Lung microvascular endothelial cell (primary cell): ENCODE results near the gene UQCRH. TPM values are rescaled to one million over a fixed set of nuclear protein-coding genes. Genes with fewer than 3 reads are reported as not detected.

Experiments used
- DNase-seq, 2 donors: peaks; one replicate each; pipeline versions ENCODE4 v3.0.0 to v3.0.0-alpha.2; 2010; ENCODE audit warnings: low read depth in 2 of 2
- total RNA-seq: library from RNA; depleted of rRNA; stranded (reverse); fragments of >200 nt; gene quantifications from 2 replicates; pipeline ENCODE4 v1.2.1, GENCODE V29; 2014

UQCRH gene
- total RNA-seq: 274 and 399 TPM in 2 replicates

DNA sequence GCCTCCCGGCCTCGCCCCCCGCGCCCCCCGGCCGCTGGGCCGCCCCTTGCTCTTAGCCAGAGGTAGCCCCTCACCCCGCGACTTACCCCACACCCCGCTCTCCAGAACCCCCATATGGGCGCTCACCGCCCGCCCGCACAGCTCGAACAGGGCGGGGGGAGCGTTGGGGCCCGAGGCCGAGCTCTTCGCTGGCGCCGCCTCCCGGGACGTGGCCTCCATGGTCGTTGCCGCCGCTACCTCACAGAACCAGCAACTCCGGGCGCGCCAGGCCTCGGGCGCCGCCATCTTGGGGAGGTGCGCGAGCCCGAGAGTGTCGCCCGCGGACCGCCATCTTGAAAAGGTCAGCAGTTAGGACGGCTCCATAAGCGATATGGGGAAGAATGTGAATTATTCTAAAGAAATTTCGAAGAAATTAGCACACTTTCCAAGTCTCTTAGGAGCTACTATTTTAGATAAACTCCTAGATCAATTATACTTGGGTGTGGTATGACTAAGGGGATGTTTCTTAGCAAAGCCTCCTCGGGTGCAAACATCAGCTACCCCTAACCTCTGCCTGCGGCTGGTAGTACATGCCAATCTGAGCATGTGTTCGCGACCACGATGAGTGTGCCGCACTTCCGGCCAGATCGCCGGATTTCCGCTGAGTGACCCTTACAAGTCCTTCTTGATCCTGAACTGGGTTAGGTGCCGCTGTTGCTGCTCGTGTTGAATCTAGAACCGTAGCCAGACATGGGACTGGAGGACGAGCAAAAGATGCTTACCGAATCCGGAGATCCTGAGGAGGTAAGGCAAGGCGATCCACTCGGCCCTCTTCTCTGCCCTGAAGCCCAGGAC is at the start of gene UQCRH, which contains the start of gene LRRC41:
UQCRH (plus strand) TSS at position 661 of the 834 bp plus-strand sequence; CDS start at position 730, 69 bp downstream.
LRRC41 (minus strand) TSS at position 579 of the 834 bp plus-strand sequence; CDS start at position 285, 294 bp downstream.
- peak; percentile 98 for DNase-seq

- DNase-seq: no peak
Measured at GRCh38 chr1:46254668-46255067, 48.8 kb upstream of the UQCRH start.

GRCh38 chr1:46256523-46256922 is 47.0 kb upstream of the UQCRH start:
- no peak for DNase-seq

DNA sequence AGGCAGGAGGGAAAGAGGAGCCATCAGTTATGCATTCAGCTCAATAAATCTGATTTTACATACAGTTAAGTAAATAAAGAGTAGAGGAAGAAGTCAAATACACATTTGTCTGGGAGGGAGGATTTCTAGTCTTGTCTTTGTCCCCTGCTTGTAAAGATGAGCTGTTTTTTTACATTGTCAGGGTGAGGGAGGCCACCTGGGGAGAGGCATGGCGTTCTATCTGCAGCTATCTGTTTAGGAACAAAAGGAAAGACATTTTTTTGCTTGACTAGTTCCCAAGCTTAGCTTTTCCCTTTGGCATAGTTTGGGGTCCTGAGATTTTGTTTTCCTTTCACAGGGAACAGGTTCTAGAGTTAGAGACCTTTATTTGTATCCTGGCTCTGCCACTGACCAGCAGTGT is 41.0 kb upstream of the UQCRH start:
- DNase-seq: no peak

- no peak for DNase-seq
Measured at GRCh38 chr1:46263146-46263545, 40.4 kb upstream of the UQCRH start.

DNA sequence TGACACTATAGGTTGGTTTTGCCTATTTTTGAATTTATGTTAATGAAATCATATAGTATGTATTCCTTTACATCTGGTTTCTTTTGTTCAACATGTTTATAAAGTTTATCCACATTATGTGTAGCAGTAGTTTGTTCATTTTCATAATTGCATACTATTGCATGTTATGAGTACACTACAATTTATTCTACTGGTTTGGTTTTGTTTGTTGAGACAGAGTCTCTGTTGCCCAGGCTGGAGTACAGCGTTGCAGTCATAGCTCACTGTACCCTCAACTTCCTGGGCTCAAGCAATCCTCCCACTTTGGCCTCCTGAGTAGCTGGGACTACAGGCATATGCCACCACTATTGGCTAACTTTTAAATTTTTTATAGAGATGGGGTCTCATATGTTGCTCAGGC is 34.9 kb upstream of the UQCRH start:
- DNase-seq: no peak

DNA sequence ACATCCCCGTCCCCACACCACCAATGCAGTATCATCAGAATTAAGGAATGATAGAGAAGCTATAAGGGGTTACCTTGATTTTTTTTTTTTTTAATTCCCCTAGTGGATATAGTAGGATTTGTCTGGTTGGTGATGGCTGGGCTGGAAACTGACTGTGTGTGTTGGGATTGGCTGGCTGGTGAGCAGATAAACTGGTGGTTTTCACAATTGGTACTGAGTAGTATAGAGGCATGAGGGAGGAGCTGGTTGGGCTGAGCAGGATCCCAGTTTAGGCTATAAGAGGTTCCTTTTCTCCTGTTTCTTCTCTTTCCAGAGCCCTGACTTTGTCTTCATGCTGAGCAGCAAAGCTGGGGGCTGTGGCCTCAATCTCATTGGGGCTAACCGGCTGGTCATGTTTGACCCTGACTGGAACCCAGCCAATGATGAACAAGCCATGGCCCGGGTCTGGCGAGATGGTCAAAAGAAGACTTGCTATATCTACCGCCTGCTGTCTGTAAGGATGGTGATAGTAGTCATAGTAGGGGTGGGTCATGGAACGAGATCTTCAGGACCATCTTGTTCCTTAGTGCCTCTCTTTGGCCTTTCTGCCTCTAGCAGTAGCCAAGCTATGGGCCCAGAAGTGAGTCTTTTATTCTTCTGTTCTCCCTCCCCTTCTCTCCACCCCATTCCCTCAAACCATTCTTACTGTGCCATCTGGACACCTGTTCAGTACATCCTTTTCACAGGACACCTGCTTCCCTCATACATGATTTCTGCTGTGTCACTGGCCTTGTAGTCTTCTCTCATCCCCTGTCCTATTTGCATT is 29.1 kb upstream of the UQCRH start:
- DNase-seq: no peak

DNA sequence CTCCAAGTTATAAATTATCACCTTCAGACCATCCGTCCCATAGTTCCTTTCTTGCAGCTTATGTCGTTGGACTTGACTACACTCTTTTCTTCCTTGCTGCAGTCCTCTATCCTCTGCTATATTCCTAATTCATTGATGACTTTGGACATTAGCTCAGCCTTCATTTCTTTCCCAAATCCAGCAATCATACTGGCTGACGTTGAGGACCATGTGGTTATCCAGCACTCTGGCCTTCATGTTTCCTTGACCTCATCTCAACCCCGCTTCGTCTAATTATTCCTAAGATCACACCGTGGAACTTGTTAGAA is 28.5 kb upstream of the UQCRH start:
- no peak for DNase-seq

GRCh38 chr1:46277658-46278373 is 25.7 kb upstream of the UQCRH start:
- no peak for DNase-seq

DNA sequence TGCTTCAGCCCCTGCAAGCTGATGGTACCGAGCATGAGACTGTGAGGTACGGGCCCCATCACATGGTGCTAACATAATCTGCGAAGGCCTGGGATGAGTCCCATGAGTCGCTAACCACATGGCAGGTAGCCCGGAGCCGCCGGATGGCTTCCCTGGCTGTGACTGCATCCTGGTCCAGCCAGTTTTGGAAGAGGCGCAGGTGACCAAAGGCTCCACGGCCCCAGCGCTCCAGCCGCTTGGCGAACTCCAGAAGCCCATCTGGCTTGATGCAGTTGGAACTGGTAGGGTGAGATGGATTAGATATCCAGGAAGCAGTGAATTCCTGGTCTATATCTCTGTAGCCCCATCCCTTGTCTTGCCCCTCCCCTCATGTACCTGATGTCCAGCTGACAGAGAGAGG is 24.7 kb upstream of the UQCRH start:
- no peak for DNase-seq

GRCh38 chr1:46280092-46280491 is 23.4 kb upstream of the UQCRH start:
- no peak for DNase-seq

DNA sequence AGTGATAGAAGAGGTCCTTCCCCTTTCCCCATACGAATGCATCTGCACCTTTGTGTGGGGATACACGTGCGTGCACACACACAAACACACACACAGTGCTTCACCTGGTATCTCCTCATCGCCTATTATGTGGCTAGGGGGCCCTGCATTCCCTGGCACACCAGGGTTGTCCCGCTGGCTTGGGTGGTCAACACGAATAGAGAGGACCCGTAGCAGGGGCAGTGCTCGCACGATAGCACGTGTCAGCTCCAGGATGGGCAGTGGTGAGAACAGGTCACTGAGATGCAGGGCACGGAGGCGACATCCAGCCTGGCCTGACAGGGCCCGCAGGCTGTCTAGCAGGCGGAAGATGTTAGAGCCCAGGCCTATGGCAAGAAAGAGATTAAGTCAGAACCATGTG is 22.5 kb upstream of the UQCRH start:
- no peak for DNase-seq

GRCh38 chr1:46284058-46284457 is 19.4 kb upstream of the UQCRH start:
- DNase-seq: no peak

DNA sequence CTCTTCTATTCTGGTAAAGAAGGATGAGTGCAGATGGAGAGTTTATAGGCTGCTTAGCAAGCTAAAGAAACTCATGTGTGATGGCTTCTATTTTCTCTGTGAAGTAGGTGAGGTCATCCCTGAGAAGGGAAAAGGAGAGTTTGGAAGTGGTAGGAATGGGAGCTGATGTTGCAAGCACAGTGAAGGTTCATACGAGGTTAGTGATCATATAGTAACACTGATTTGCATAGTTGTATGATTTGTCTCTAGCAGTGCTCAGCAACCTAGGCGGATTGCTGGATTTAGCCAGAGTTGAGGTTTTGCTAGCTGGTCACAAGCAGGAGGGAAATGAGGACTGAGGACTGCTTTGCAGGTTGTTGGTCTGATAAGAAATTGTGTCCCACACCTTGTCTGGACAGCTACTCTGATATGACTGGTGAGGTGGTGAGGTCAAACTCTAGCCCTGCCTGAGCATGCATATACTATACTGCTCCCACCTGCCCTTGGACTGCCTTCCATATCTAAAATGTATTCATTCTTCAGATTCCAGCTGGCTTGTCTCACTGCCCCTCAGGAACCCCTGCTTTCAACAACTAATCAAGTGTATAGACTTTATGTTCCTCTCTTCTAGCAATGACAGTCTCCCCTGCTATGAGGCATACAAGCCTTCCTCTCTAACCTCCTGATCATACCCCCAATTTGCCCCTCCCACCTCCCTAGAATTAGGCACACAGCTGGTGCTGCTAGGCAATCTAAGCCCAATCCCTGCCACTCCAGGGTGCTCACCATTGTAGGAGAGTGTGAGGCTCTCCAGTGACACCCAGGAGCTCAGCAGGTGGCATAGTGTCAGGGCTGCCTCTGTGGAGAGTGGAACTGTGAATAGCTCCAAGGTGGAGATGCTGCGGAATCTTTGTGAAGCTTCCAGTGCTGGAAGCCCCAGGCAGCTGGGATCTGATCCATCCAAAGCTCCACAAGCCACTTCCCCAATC is 18.6 kb upstream of the UQCRH start:
- no peak for DNase-seq

DNA sequence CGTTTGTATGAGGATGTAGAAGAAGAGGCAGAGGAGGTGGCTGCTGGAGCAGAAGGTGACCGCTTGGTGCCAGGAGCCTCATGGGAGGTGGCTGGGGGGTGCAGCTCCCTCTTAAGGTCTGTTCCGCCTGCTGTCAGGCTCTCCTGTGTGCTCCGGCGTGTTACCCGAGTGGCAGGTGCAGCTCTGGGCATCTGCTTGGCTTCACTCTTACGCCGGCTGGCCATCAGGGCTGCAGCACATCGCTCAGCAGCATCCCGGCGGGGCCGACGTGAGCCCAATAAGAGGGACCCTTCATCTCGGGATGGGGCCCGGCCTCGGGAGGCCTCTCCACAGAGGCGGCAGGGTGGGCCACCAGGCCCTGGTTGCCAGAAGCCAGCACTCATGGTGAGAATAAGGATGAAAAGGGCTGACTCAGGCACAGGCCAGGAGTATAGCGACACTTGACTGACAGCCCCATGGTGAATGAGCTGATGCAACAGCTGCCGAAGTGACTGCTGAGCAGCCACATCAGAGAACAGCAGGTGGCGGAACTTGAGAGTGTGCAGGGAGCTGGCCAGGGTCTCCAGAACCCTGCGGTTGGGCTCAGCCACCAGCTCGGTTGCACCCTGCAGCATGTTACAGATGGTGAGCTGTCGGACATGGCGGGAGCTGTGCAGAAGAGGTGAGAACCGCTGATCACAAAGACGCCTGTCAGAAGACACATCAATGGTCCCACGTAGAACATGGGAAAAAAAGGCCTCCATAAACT is 17.6 kb upstream of the UQCRH start:
- DNase-seq: no peak

DNA sequence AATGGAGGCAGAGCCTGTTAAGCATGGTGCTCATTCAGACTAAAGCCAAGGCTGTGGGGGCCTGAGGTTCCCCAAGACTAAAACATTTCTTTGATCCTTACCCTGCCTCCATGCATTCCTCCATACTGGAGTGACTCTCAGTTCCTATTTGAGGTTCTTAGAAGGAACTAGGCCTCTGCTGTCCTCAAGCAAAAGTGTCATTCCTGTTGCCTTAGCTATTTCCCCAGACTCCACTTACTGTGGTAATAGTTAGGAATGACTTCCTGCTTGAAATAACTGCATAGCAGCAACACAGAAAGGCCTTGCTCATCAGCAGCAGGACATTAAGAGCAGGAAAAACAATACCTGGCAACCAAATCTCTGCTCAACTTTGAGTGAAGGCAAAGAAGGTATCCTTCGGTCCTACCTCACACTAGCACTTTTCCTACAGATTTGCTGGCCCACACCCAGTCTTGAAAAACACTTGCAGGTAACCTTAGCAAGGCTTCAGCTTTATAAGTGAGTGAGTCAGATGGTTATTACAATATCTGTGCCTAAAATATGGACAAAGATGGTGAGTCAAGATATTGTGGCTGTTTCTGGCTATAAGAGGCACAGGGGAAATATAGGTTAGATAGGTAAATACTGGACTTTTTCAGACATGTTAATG is 14.9 kb upstream of the UQCRH start:
- peak in 1 of 2 donors; percentile 56 for DNase-seq

GRCh38 chr1:46289134-46289494 is 14.4 kb upstream of the UQCRH start:
- DNase-seq: no peak

GRCh38 chr1:46289976-46290375 is 13.5 kb upstream of the UQCRH start:
- no peak for DNase-seq

GRCh38 chr1:46295306-46295705 is 8.2 kb upstream of the UQCRH start:
- no peak for DNase-seq

- no peak for DNase-seq
Measured at GRCh38 chr1:46298387-46298786, 5.1 kb upstream of the UQCRH start.
